ENCODE results near the gene ZNF483.
"Not testable (repeated sequence)": the region's sequence is repeated elsewhere in the genome, so short reads cannot be mapped to it uniquely, and the experiment has no call there.

DNA sequence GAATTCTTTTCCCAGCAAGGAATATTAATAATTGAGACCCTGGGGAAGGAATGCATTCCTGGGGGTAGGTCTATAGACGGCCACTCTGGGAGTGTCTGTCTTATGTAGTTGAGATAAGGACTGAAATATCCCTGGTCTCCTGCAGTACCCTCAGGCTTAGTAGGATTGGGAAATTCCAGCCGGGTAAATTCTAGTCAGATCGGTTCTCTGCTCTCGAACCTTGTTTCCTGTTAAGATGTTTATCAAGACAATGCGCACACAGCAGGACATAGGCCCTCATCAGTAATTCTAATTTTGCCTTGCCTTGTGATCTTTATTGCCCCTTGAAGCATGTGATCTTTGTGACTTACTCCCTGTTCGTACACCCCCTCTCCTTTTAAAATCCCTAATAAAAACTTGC lies 13.4 kb upstream of the ZNF483 start:
- TF ChIP-seq CTCF, POLR2A (IDR thresholded peaks at IDR 0.05): not testable (repeated sequence)
